ENCODE results near the gene DMGDH.

DMGDH gene

DNA sequence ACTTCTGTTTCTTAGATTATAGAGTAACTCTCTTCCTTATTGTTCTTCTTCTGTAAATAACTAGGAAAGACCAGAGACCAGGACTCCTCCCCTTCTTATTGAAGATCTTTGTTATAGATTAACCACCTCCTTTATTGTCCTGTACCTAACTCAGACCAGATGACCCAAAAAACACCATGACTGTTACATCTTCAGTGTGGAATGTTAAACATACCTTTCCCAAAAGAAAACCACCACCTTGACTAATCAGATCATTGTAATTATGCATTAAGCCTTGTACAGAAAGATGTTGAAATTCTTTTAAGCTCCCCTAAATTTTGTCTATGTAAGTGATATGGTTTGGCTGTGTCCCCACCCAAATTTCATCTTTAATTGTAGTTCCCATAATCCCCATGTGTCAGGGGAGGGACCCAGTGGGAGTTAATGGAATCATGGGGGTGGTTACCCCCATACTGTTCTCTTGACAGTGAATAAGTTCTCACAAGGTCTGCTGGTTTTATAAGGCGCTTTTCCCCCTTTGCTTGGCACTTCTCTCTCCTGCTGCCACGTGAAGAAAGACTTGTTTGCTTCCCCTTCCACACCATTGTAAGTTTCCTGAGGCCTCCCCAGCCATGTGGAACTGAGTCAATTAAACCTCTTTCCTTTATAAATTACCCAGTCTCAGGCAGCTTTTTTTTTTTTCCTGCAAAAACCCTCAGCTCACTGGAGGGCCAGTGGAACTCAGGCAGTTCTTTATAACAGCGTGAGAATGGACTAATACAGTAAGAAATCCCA is 110.6 kb downstream of the DMGDH start:
- Histone ChIP-seq H4K20me1 (ENCODE audit: insufficient read depth, low read length) (no peaks in the 10 kb centered on the region), H3K4me3 (ENCODE audit: low read depth in 1 of 2, low read length in 2 of 2) (no peak overlapping the region), H3K9ac (ENCODE audit: low read depth, low read length) (no peak overlapping the region), H3K4me2 (ENCODE audit: insufficient read depth, low read length) (no peak overlapping the region), H3K27ac (ENCODE audit: low read length) (no peak overlapping the region), H2AFZ (ENCODE audit: low read depth, low read length) (no peak overlapping the region), H3K79me2 (ENCODE audit: insufficient read depth, low read length) (no peaks in the 10 kb centered on the region), H3K27me3 (ENCODE audit: insufficient read depth, low read length, poor library complexity) (no peaks in the 10 kb centered on the region), H3K36me3 (ENCODE audit: insufficient read depth, low read length) (peaks cover 20% of the 10 kb centered on the region; the same call in 1 of the 2 replicates), H3K9me3 (ENCODE audit: insufficient read depth, low read length, severe bottlenecking) (no peaks in the 10 kb centered on the region), H3K4me1 (ENCODE audit: insufficient read depth, low read length) (no peaks in the 10 kb centered on the region)
- no peak for TF ChIP-seq CTCF (IDR thresholded peaks at IDR 0.05; ENCODE audit: borderline replicate concordance, extremely low read depth, low read length, poor library complexity, severe bottlenecking)
- no peak for TF ChIP-seq EZH2 (IDR thresholded peaks at IDR 0.05; ENCODE audit: borderline replicate concordance, low read depth, low read length, severe bottlenecking)
- ATAC-seq (ENCODE audit: insufficient read depth, low read depth) (no peak), DNase-seq (no peak)

- Histone ChIP-seq H3K4me1 (ENCODE audit: insufficient read depth, low read length) (no peaks in the 10 kb centered on the region), H3K4me3 (ENCODE audit: low read depth in 1 of 2, low read length in 2 of 2) (no peak overlapping the region), H3K27ac (ENCODE audit: low read length) (no peak overlapping the region), H4K20me1 (ENCODE audit: insufficient read depth, low read length) (no peaks in the 10 kb centered on the region), H3K36me3 (ENCODE audit: insufficient read depth, low read length) (peaks cover 13% of the 10 kb centered on the region; the same call in 1 of the 2 replicates), H3K9me3 (ENCODE audit: insufficient read depth, low read length, severe bottlenecking) (no peaks in the 10 kb centered on the region), H2AFZ (ENCODE audit: low read depth, low read length) (no peak overlapping the region), H3K4me2 (ENCODE audit: insufficient read depth, low read length) (no peak overlapping the region), H3K27me3 (ENCODE audit: insufficient read depth, low read length, poor library complexity) (no peaks in the 10 kb centered on the region), H3K9ac (ENCODE audit: low read depth, low read length) (no peak overlapping the region), H3K79me2 (ENCODE audit: insufficient read depth, low read length) (no peaks in the 10 kb centered on the region)
- DNase-seq (no peak), ATAC-seq (ENCODE audit: insufficient read depth, low read depth) (no peak)
- TF ChIP-seq CTCF (IDR thresholded peaks at IDR 0.05; ENCODE audit: borderline replicate concordance, extremely low read depth, low read length, poor library complexity, severe bottlenecking) (no peak), EZH2 (IDR thresholded peaks at IDR 0.05; ENCODE audit: borderline replicate concordance, low read depth, low read length, severe bottlenecking) (no peak)
These were observed 112.6 kb downstream of the DMGDH start for GRCh38 chr5:78956901-78957300.

DNA sequence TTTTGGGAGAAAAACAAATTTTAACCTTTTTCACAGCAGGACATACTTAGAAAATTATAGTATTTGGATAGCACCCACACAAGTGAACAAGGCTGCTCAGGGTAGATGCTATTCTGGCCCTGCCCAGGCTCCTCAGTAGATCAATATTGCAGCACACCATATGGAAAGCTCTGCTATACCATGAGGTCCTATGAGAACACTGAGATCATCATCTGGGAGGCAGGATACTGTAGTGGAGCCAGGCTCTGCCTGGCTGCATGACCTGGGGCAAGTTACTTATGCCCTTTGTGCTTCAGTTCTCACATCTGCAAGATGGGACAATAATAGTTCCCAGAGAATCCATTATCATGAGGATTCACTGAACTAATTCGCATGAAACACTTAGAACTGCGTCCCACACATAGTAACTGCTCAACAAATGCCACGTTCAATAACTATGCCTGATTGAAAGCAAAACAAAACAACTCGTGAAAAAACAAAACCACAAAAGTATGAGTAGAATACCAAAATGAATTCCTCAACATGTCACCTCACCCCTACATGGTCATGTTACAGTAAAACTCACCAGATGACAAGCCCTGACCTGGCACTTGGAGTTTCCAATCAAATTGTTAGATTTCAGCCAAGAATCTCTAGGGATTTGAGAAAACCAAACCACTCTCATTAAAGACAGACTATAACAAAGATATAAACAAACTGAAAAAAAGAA is 116.2 kb downstream of the DMGDH start:
- Histone ChIP-seq H3K27ac (ENCODE audit: low read length) (no peak overlapping the region), H3K4me2 (ENCODE audit: insufficient read depth, low read length) (no peak overlapping the region), H2AFZ (ENCODE audit: low read depth, low read length) (no peak overlapping the region), H4K20me1 (ENCODE audit: insufficient read depth, low read length) (no peaks in the 10 kb centered on the region), H3K9ac (ENCODE audit: low read depth, low read length) (no peak overlapping the region), H3K4me3 (ENCODE audit: low read depth in 1 of 2, low read length in 2 of 2) (no peak overlapping the region), H3K79me2 (ENCODE audit: insufficient read depth, low read length) (no peaks in the 10 kb centered on the region), H3K36me3 (ENCODE audit: insufficient read depth, low read length) (peaks cover 13% of the 10 kb centered on the region; the same call in 1 of the 2 replicates), H3K27me3 (ENCODE audit: insufficient read depth, low read length, poor library complexity) (no peaks in the 10 kb centered on the region), H3K4me1 (ENCODE audit: insufficient read depth, low read length) (no peaks in the 10 kb centered on the region), H3K9me3 (ENCODE audit: insufficient read depth, low read length, severe bottlenecking) (no peaks in the 10 kb centered on the region)
- ATAC-seq (ENCODE audit: insufficient read depth, low read depth) (no peak), DNase-seq (no peak)
- TF ChIP-seq EZH2 (IDR thresholded peaks at IDR 0.05; ENCODE audit: borderline replicate concordance, low read depth, low read length, severe bottlenecking) = no peak

Data from DND-41 (cell line).